MCF 10A (cell line): ENCODE data around the gene RGS16. TPM values are rescaled to one million over a fixed set of nuclear protein-coding genes. Genes with fewer than 3 reads are reported as not detected.
A peak's percentile ranks its signal among the peaks of the same experiment; 100 is the strongest.

ENCODE experiments used
- BruUV-seq: library from RNA; stranded (reverse); fragments of 400-500 nt; replicated peaks from 2 replicates; lab custom pipeline; 2021; lab: Mats Ljungman, UMichigan
- CTCF ChIA-PET: fragments of 300-600 bp; sonication (Branson Sonifier 250); formaldehyde crosslinking; extraction: SDS; loops from one replicate; lab custom pipeline; 2021; ENCODE audit warnings: antibody characterized with exemption, inconsistent platforms; lab: Yijun Ruan, JAX
- POLR2A ChIA-PET: fragments of 300-600, 350-650 bp; sonication (Branson Sonifier 250); formaldehyde crosslinking; extraction: SDS; loops from one replicate; lab custom pipeline; 2020; ENCODE audit warnings: antibody characterized with exemption, inconsistent platforms; lab: Yijun Ruan, JAX
- DNase-seq: peaks from one replicate; pipeline ENCODE4 v3.0.0-alpha.2; 2018; ENCODE audit not compliant: unreplicated experiment
- H3K27ac Mint-ChIP-seq: one replicate; pipeline ENCODE4 v1.8.0; 2022; ENCODE audit warnings: mild to moderate bottlenecking, low read depth, mixed read lengths; ENCODE audit not compliant: unreplicated experiment
- H3K27me3 Mint-ChIP-seq: one replicate; pipeline ENCODE4 v1.8.0; 2022; ENCODE audit warnings: mixed read lengths; ENCODE audit not compliant: insufficient read depth, unreplicated experiment
- H3K36me3 Mint-ChIP-seq: one replicate; pipeline ENCODE4 v1.8.0; 2022; ENCODE audit warnings: mild to moderate bottlenecking, moderate library complexity, mixed read lengths; ENCODE audit not compliant: insufficient read depth, unreplicated experiment
- H3K4me1 Mint-ChIP-seq: one replicate; pipeline ENCODE4 v1.8.0; 2022; ENCODE audit warnings: mixed read lengths; ENCODE audit not compliant: insufficient read depth, unreplicated experiment
- H3K4me3 Mint-ChIP-seq: one replicate; pipeline ENCODE4 v1.8.0; 2022; ENCODE audit warnings: mild to moderate bottlenecking, moderate library complexity, mixed read lengths; ENCODE audit not compliant: unreplicated experiment
- H3K9me3 Mint-ChIP-seq: one replicate; pipeline ENCODE4 v1.8.0; 2022; ENCODE audit warnings: mixed read lengths; ENCODE audit not compliant: unreplicated experiment
- intact Hi-C: fragments of 100-400 bp; cut with micrococcal nuclease; formaldehyde crosslinking; loops from 2 replicates; pipeline ENCODE4 v1.14.1; 2022
- total RNA-seq: library from RNA; stranded (reverse); gene quantifications from 2 replicates; pipeline ENCODE4 v1.2.3, GENCODE V29; 2022
- TF ChIP-seq, protein P1 (sequence below): fragments of 200-600 bp; IDR thresholded peaks from one replicate; pipeline ENCODE4 v1.8.0; 2022; ENCODE audit warnings: antibody characterized with exemption, mild to moderate bottlenecking; ENCODE audit not compliant: unreplicated experiment

The RGS16 gene
- total RNA-seq, 1 experiment from 2014 or later = 13.7 TPM

DNA sequence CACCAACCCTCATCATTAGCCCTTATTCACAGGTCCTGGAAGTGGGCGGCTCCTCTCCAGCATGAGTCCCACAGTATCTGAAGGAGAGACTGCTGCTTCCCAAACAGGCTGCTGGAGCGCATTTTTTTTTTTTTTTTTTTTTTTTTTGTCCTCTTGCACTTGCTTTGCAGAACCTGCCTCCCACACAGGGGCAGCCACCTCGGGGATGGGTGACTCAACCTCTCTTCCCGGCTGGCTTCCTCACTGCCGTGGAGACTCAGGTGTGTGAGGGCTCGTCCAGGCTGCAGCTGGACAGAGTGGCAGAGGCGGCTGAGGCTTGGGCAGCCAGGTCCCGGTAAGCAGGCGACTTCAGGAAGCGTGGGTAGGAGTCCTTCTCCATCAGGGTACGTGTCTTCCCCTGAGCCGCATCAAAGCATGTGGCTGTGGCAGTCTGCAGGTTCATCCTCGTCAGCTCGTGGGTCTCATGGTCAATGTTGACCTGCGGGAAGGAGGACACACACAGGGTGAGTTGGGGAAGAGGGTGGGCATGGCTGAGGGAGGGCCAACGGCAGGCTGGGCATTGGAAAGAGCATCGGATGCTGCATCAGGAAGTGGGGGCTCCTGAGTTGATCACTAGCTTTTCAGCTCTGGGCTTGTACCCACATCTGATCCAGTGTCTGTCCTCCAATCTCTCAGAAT lies 4.0 kb downstream of the RGS16 start:
- H3K27me3 Mint-ChIP-seq = no peaks in the 10 kb centered on the region
- peaks cover 12% of the 10 kb centered on the region for H3K4me1 Mint-ChIP-seq
- H3K9me3 Mint-ChIP-seq = no peaks in the 10 kb centered on the region
- CTCF ChIA-PET = interaction anchor here (0.6 to 23.4 kb wide), 39 partner anchors 7 to 519 kb away, joined by 3 to 991 read pairs (median 4); partner anchors contain the start of genes NPL and RNASEL
- BruUV-seq = no TSS peak
- TF ChIP-seq, protein P1, sequence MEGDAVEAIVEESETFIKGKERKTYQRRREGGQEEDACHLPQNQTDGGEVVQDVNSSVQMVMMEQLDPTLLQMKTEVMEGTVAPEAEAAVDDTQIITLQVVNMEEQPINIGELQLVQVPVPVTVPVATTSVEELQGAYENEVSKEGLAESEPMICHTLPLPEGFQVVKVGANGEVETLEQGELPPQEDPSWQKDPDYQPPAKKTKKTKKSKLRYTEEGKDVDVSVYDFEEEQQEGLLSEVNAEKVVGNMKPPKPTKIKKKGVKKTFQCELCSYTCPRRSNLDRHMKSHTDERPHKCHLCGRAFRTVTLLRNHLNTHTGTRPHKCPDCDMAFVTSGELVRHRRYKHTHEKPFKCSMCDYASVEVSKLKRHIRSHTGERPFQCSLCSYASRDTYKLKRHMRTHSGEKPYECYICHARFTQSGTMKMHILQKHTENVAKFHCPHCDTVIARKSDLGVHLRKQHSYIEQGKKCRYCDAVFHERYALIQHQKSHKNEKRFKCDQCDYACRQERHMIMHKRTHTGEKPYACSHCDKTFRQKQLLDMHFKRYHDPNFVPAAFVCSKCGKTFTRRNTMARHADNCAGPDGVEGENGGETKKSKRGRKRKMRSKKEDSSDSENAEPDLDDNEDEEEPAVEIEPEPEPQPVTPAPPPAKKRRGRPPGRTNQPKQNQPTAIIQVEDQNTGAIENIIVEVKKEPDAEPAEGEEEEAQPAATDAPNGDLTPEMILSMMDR = no peak
- POLR2A ChIA-PET = interaction anchor here (0.8 to 10.8 kb wide), 2 partner anchors 11 to 186 kb away, joined by 3 to 151 read pairs; partner anchors contain the start of genes NPL and RNASEL
- intact Hi-C loops = loop anchor here (5.0 kb wide), 1 partner anchor 82 kb away; the partner anchor contains the start of gene RGS8
- H3K4me3 Mint-ChIP-seq = no peak overlapping the region
- H3K27ac Mint-ChIP-seq = no peak overlapping the region
- DNase-seq = no peak
- no peaks in the 10 kb centered on the region for H3K36me3 Mint-ChIP-seq

DNA sequence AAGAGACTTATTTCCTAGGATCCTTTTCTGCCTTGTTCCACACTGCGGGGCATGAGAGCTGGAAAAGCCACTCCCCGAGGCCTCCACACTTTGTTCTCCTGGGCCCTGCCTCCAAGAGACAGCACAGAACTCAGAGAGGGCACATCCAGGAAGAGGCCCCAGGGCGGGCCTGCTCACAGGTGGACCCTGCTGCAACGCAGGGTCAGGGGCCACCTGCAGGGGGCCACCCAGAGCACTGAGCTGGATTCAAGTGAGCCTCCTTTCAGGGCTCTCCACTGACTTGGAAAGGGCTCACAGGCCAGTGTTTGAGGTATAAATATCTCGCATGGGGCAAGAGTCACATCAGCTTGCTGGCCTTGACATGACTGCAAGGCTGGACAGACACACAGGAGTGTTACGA lies 4.8 kb downstream of the RGS16 start:
- Mint-ChIP-seq H3K4me1 (peaks cover 8% of the 10 kb centered on the region), H3K27me3 (no peaks in the 10 kb centered on the region), H3K9me3 (no peaks in the 10 kb centered on the region), H3K4me3 (no peak overlapping the region), H3K36me3 (no peaks in the 10 kb centered on the region), H3K27ac (no peak overlapping the region)
- no peak for DNase-seq
- intact Hi-C loops = no loop called here
- POLR2A ChIA-PET = interaction anchor here (1.5 to 10.8 kb wide), 3 partner anchors 11 to 187 kb away, joined by 5 to 151 read pairs (median 6); partner anchors contain the start of genes NPL and RNASEL
- CTCF ChIA-PET = interaction anchor here (0.6 to 23.4 kb wide), 13 partner anchors 10 to 514 kb away, joined by 3 to 991 read pairs (median 4); partner anchors contain the start of genes NPL and RNASEL
- TF ChIP-seq, protein P1 = peak; percentile 67
- no TSS peak for BruUV-seq

DNA sequence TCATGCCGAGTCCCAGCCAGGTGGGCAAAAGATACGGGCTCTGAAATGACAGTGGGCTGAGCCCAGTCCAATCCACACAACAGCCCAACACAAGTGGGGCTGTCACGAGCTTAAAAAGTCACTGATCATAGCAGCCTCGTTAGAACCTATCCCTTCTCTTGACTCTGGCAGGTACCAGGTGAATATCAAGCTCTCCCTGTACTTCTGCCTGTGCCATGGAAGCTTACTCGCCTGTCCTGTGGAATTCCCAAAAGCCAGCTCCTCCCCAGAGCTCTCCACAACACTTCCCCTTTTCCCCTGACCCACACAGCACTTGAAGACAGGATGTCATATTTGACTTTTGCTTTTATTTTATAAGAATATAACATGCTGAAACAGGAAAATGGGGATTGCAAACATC lies 5.9 kb downstream of the RGS16 start:
- Mint-ChIP-seq H3K27me3 (no peaks in the 10 kb centered on the region), H3K4me1 (peaks cover 6% of the 10 kb centered on the region), H3K36me3 (no peaks in the 10 kb centered on the region), H3K27ac (no peak overlapping the region), H3K4me3 (no peak overlapping the region), H3K9me3 (no peaks in the 10 kb centered on the region)
- POLR2A ChIA-PET = interaction anchor here (0.8 to 10.8 kb wide), 4 partner anchors 10 to 188 kb away, joined by 3 to 151 read pairs (median 6); partner anchors contain the start of genes NPL and RNASEL
- CTCF ChIA-PET = interaction anchor here (0.6 to 23.4 kb wide), 10 partner anchors 10 to 513 kb away, joined by 3 to 991 read pairs (median 4); partner anchors contain the start of genes NPL and RNASEL
- DNase-seq = no peak
- BruUV-seq = no TSS peak
- intact Hi-C loops = no loop called here
- TF ChIP-seq, protein P1 = no peak

DNA sequence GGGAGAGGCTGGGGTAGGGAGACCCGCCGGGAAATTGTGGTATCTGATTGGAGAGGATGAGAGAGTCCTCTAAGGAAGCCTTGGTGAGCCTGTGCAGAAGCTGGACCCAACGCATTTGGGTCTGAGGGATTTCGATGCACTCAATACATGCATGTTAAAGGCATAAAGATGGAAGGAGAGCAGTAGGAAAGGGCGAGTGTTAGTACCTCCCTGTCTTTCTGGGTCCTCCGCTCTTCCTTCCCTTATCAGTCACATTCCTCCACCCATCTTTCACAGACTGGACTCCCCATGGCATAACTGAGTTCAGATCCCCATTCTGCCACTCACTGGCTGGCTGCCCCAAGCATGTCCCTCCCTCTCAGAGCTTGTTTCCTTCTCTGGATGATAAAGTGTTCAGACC lies 7.3 kb downstream of the RGS16 start:
- H3K9me3 Mint-ChIP-seq = no peaks in the 10 kb centered on the region
- ChIA-PET CTCF (interaction anchor here (0.6 to 23.4 kb wide), 22 partner anchors 8 to 512 kb away, joined by 3 to 991 read pairs (median 6); partner anchors contain the start of genes NPL and RGS16), POLR2A (interaction anchor here (0.7 kb wide), 1 partner anchor 243 kb away, joined by 3 read pairs; no protein-coding TSS in a partner anchor)
- intact Hi-C loops = no loop called here
- TF ChIP-seq, protein P1 = no peak
- no peaks in the 10 kb centered on the region for H3K36me3 Mint-ChIP-seq
- no peak overlapping the region for H3K4me3 Mint-ChIP-seq
- H3K4me1 Mint-ChIP-seq = peaks cover 6% of the 10 kb centered on the region
- no TSS peak for BruUV-seq
- no peaks in the 10 kb centered on the region for H3K27me3 Mint-ChIP-seq
- no peak for DNase-seq
- no peak overlapping the region for H3K27ac Mint-ChIP-seq
